Thyroid gland (tissue), 4 donors: ENCODE data around the gene MINK1. TPM values are rescaled to one million over a fixed set of nuclear protein-coding genes. Genes with fewer than 3 reads are reported as not detected.

ENCODE experiments used
- DNase-seq, 2 donors: peaks; one replicate each; pipeline ENCODE4 v3.0.0-alpha.2; 2019
- H3K27ac ChIP-seq, 3 donors: fragments of 200-600 bp; sonication (generic); 1 replicate in 2 of 3; 2 replicates in 1 of 3; pipeline ENCODE4 v1.5.1; 2016 to 2019; ENCODE audit warnings: mild to moderate bottlenecking in 1 of 3, moderate library complexity in 1 of 3
- H3K27me3 ChIP-seq: fragments of 200-600 bp; sonication (generic); one replicate; pipeline ENCODE4 v1.5.1; 2019
- H3K36me3 ChIP-seq, 2 donors: fragments of 200-600 bp; sonication (generic); one replicate each; pipeline ENCODE4 v1.5.1; 2016 to 2019
- H3K4me1 ChIP-seq, 2 donors: fragments of 200-600 bp; sonication (generic); one replicate each; pipeline ENCODE4 v1.5.1; 2017 to 2019
- H3K4me3 ChIP-seq, 3 donors: fragments of 200-600 bp; sonication (generic); replicated peaks in 1 of 3; 1 replicate in 2 of 3; 2 replicates in 1 of 3; pipeline ENCODE4 v1.5.1; 2016; ENCODE audit warnings: mild to moderate bottlenecking in 1 of 3
- H3K9me3 ChIP-seq: fragments of 200-600 bp; sonication (generic); one replicate; pipeline ENCODE4 v1.5.1; 2017
- POLR2A ChIP-seq, 2 donors: fragments of 450-650 bp; IDR thresholded peaks; one replicate each; pipeline ENCODE4 v1.6.1; 2017; ENCODE audit warnings: antibody characterized with exemption in 2 of 2, mild to moderate bottlenecking in 2 of 2, moderate library complexity in 1 of 2
- WGBS, 2 donors: methylation state at CpG; one replicate each; pipeline ENCODE4 v1.1.5; 2017; 5-methylcytosine and 5-hydroxymethylcytosine counted together
- intact Hi-C: fragments of 100-400 bp; cut with DNase I; formaldehyde crosslinking; loops from one replicate; pipeline ENCODE4 v1.15.1; 2023
- total RNA-seq, 4 donors: library from RNA; depleted of rRNA; stranded (reverse); fragments of >200 nt; gene quantifications; one replicate each; pipeline ENCODE4 v1.2.3, GENCODE V29; 2016
- TF ChIP-seq, protein P1 (sequence below), 6 experiments: fragments of 200-600 bp in 3 of 6; fragments of 450-650 bp in 3 of 6; sonication (generic) in 3 of 6; IDR thresholded peaks; one replicate each; pipeline ENCODE4 v1.5.1; 2016 to 2019; ENCODE audit warnings: antibody characterized with exemption in 6 of 6, mild to moderate bottlenecking in 2 of 6, inconsistent platforms in 1 of 6, moderate library complexity in 1 of 6

Gene MINK1
- 10 to 100 TPM; 25.1 to 51.6 (median 31.2) TPM for total RNA-seq

DNA sequence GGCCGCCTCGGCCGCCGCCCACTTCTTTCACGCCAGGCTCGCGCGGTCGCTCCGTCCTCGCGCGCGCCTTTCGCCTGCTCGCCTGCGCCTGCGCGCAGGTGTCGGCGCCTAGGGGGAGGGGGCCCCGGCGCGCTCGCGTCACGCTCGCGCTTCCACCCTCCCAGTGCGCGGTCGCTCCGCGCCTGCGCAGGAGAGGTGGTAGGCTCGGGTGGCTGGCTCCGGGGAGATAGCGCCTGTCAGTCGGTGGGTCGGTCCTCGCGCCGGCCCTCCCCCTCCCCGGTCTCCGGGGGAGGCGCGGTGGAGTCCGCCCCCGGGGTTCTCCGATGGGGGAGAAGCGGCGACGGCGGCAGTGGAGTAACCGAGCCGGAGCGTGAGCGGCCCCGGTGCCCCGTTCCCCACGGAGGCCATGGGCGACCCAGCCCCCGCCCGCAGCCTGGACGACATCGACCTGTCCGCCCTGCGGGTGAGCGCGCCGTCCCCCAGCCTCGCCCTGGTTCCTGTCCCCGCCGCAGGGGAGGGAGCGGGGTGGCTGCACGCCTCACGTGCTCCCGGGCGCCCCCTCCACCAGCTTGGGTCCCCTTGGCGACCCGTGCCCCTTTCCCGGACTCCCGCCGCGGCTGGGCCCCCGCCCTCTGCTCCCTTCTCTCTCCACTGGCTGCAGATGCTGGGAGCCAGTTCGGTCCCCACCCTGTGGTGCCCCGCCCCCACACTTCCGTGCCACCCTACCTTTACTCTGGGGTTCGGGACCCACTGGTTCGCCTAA lies at the start of gene MINK1:
Gene MINK1 (plus strand): TSS at position 163 of the 763 bp plus-strand sequence. CDS start 244 bp downstream, at position 407.
- Histone ChIP-seq H3K4me1 (peaks cover 12 to 24% of the 10 kb centered on the region in 2 donors), H3K27me3 (no peaks in the 10 kb centered on the region), H3K36me3 (no peaks in the 10 kb centered on the region), H3K9me3 (no peaks in the 10 kb centered on the region), H3K27ac (peak within 1 kb of the TSS; percentile 69 to 83 (median 69)), H3K4me3 (peak within 1 kb of the TSS; percentile 49 to 95 (median 92))
- TF ChIP-seq, protein P1, sequence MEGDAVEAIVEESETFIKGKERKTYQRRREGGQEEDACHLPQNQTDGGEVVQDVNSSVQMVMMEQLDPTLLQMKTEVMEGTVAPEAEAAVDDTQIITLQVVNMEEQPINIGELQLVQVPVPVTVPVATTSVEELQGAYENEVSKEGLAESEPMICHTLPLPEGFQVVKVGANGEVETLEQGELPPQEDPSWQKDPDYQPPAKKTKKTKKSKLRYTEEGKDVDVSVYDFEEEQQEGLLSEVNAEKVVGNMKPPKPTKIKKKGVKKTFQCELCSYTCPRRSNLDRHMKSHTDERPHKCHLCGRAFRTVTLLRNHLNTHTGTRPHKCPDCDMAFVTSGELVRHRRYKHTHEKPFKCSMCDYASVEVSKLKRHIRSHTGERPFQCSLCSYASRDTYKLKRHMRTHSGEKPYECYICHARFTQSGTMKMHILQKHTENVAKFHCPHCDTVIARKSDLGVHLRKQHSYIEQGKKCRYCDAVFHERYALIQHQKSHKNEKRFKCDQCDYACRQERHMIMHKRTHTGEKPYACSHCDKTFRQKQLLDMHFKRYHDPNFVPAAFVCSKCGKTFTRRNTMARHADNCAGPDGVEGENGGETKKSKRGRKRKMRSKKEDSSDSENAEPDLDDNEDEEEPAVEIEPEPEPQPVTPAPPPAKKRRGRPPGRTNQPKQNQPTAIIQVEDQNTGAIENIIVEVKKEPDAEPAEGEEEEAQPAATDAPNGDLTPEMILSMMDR (IDR thresholded peaks at IDR 0.05), result no peak
- TF ChIP-seq POLR2A (IDR thresholded peaks at IDR 0.05), result peak; percentile 50 to 86
- DNase-seq, result peak; percentile 88 to 90
- WGBS, 2 donors, result 1% methylated on average over 27 to 42 of the region's 91 CpGs
- intact Hi-C loops, result no loop called here

DNA sequence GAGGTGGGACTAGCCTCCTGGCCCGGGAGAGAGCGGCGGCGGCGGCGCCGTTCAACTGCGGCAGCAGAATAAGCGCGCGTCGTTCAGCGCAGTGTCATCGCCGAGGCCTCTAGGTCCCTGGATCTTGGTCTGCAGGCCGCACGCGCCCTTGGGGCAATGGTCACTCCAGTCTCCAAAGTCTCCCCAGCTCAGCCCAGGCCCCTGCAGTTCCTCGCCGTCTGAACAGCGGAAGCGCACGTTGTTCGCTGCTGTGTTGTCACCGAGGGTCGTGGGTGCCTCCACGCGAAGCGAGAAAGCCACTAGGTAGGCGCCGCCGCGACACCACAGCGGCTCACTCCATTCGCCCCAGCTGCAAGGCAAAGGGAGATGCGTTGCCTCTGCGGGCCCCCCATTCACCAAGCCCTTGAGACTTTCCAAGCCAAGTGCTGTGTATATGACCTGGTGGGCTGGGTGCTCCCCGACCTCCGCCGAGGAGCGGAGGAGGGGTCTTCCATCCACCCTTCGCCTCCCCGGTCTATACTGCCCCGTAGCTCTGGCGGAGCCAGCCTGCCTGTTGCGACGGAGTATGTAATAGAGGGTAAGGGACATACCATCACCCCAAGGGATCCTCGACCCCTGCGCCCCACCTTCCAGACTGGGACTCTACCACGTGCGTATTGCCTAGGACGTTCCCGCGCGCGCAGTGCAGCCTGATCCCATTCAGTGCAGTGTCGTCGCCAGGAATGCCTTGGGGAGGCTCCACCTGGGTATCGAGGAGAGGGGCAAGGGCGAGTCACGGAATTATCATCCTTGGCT lies 47.6 kb upstream of the MINK1 start:
- H3K9me3 ChIP-seq, result no peaks in the 10 kb centered on the region
- no peak overlapping the region for H3K27ac ChIP-seq
- peaks cover 3% of the 10 kb centered on the region for H3K27me3 ChIP-seq
- peaks cover 15 to 30% of the 10 kb centered on the region in 2 donors for H3K4me1 ChIP-seq
- WGBS, 2 donors, result 9 to 25% methylated on average over 26 to 41 of the region's 61 CpGs
- H3K4me3 ChIP-seq, result no peak overlapping the region
- H3K36me3 ChIP-seq, result no peaks in the 10 kb centered on the region
- TF ChIP-seq, protein P1 (IDR thresholded peaks at IDR 0.05), result no peak
- no peak for TF ChIP-seq POLR2A (IDR thresholded peaks at IDR 0.05)
- intact Hi-C loops, result loop anchor here (2.0 to 5.0 kb wide), 2 partner anchors 43 to 105 kb away; no protein-coding TSS in a partner anchor
- DNase-seq, result no peak

DNA sequence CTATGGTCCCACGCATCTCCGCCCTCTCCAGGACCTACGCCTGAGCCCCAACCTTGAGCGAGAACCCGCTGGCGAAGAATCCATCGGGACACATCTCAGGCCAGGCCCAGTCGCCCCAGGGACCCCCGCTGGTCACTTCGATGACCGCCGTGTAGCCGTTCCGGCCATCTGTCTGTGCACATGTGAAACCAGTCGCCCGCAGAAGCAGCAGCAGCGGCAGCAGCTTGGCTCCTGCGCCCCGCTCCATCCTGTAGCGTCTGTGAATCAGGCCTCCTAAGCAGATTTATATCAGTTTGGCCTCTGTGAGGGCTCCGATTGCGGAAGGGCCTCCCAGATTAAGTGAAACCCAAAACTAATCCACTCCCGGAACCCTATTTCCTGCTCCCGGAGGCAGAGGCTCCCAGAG lies 47.0 kb upstream of the MINK1 start, which contains the start of gene VMO1:
Gene VMO1 (minus strand): TSS at position 259 of the 406 bp plus-strand sequence. CDS start 12 bp downstream, at position 247.
- Histone ChIP-seq H3K27me3 (peaks cover 3% of the 10 kb centered on the region), H3K36me3 (no peaks in the 10 kb centered on the region), H3K4me3 (no peak within 1 kb of the TSS), H3K4me1 (peaks cover 15 to 30% of the 10 kb centered on the region in 2 donors), H3K9me3 (no peaks in the 10 kb centered on the region), H3K27ac (no peak within 1 kb of the TSS)
- DNase-seq, result peak in 1 of 2 donors; percentile 14
- 7 to 8% methylated on average over 13 to 22 of the region's 24 CpGs for WGBS, 2 donors
- intact Hi-C loops, result loop anchor here (5.0 kb wide), 1 partner anchor 44 kb away; no protein-coding TSS in a partner anchor
- TF ChIP-seq POLR2A (IDR thresholded peaks at IDR 0.05), result no peak
- TF ChIP-seq, protein P1 (IDR thresholded peaks at IDR 0.05), result no peak

DNA sequence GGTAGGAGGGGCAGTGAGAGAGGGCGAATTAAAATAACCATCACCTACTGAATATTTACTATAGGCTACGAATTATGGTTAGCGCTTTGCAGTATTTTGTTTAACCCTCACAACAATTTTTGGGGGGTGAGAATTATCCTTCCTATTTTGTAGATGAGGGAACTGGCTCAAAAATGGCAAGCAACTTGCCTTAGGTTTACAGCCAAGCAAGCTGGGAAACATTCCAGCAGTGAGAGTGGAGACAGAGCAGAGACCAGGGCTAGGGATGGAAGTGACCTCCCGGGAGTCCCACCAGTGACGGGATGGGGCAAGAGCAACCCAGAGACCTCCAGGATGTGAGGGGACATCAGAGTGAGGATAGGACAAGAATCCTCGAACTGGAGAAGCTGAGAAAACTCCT lies 46.6 kb upstream of the MINK1 start:
- H3K9me3 ChIP-seq, result no peaks in the 10 kb centered on the region
- H3K36me3 ChIP-seq, result no peaks in the 10 kb centered on the region
- H3K4me3 ChIP-seq, result no peak overlapping the region
- WGBS, 2 donors, result 10 to 15% methylated on average over 6 of the region's 6 CpGs
- DNase-seq, result no peak
- no peak overlapping the region for H3K27ac ChIP-seq
- H3K4me1 ChIP-seq, result peaks cover 15 to 30% of the 10 kb centered on the region in 2 donors
- H3K27me3 ChIP-seq, result peaks cover 3% of the 10 kb centered on the region
- TF ChIP-seq, protein P1 (IDR thresholded peaks at IDR 0.05), result no peak
- TF ChIP-seq POLR2A (IDR thresholded peaks at IDR 0.05), result no peak
- intact Hi-C loops, result loop anchor here (5.0 kb wide), 1 partner anchor 44 kb away; no protein-coding TSS in a partner anchor
